PFSK-1 (cell line): ENCODE results near the gene ADAMTS7.

Source experiments
- POLR2AphosphoS5 ChIP-seq: IDR thresholded peaks from 2 replicates; pipeline ENCODE4 v1.6.1; 2012; ENCODE audit warnings: low read depth, mild to moderate bottlenecking, control low read depth, low read length, moderate library complexity
- TAF1 ChIP-seq: IDR thresholded peaks from 2 replicates; pipeline ENCODE4 v1.6.1; 2012; ENCODE audit warnings: low read length, control low read depth, borderline replicate concordance; ENCODE audit not compliant: insufficient read depth

DNA sequence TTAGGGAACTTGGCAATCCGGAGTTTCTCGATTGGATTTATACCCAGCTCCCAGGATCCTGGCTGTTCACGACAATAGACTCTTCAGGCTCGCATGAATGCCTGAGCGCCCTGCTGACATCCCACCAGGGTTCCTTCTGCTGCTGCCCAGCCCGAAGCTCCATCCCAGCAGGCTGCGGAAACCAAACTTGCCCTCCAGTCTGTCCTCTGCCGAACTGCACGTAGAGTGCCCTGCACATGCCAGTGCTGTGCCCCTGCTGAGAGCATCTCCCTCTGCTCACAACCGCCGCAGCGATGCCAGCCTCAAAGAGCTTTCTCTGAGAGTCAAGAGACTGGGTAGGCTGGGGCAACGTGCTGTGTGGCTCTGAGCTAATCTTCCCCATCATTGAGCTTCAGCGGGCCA, 6.9 kb downstream of the ADAMTS7 start:
- TF ChIP-seq POLR2AphosphoS5 (no peak), TAF1 (no peak)
